DOHH2 (cell line): ENCODE data around the gene AR.

Experiments
- H3F3A ChIP-seq: fragments of 200-600 bp; sonication (generic), shearing (Covaris generic); 2 replicates; pipeline ENCODE4 v1.6.0; 2016; ENCODE audit warnings: antibody characterized with exemption, mild to moderate bottlenecking; ENCODE audit not compliant: control insufficient read depth, insufficient read depth
- H3K27ac ChIP-seq: fragments of 200-600 bp; sonication (generic); 2 replicates; pipeline ENCODE4 v1.5.1; 2014; ENCODE audit warnings: low read depth, mild to moderate bottlenecking, low read length, moderate library complexity
- H3K27me3 ChIP-seq: fragments of 200-600 bp; sonication (generic); 2 replicates; pipeline ENCODE4 v1.6.1; 2014; ENCODE audit warnings: mild to moderate bottlenecking, low read length, mixed read lengths; ENCODE audit not compliant: control insufficient read depth
- H3K36me3 ChIP-seq: fragments of 200-600 bp; sonication (generic); 2 replicates; pipeline ENCODE4 v1.6.1; 2014; ENCODE audit warnings: mild to moderate bottlenecking, low read length, moderate library complexity, mixed read lengths; ENCODE audit not compliant: control insufficient read depth
- H3K4me1 ChIP-seq: fragments of 200-600 bp; sonication (generic); 2 replicates; pipeline ENCODE4 v1.6.1; 2014; ENCODE audit warnings: mild to moderate bottlenecking, low read length, mixed read lengths; ENCODE audit not compliant: control insufficient read depth
- H3K4me2 ChIP-seq: fragments of 200-600 bp; sonication (generic); 2 replicates; pipeline ENCODE4 v1.6.0; 2014; ENCODE audit warnings: mild to moderate bottlenecking, low read length, moderate library complexity
- H3K4me3 ChIP-seq: fragments of 200-600 bp; sonication (generic); 2 replicates; pipeline ENCODE4 v1.5.1; 2014; ENCODE audit warnings: mild to moderate bottlenecking, low read length, mixed read lengths
- H3K79me2 ChIP-seq: fragments of 200-600 bp; sonication (generic); 2 replicates; pipeline ENCODE4 v1.6.1; 2014; ENCODE audit warnings: mild to moderate bottlenecking, low read length, mixed read lengths; ENCODE audit not compliant: control insufficient read depth
- H3K9me2 ChIP-seq: fragments of 200-600 bp; sonication (generic); replicated peaks from 2 replicates; pipeline ENCODE4 v1.6.1; 2014; ENCODE audit warnings: mild to moderate bottlenecking, low read length, mixed read lengths; ENCODE audit not compliant: control insufficient read depth
- H3K9me3 ChIP-seq: fragments of 200-600 bp; sonication (generic); 2 replicates; pipeline ENCODE4 v1.6.1; 2014; ENCODE audit warnings: antibody characterized with exemption, low read length, mixed read lengths; ENCODE audit not compliant: control insufficient read depth, insufficient read depth
- H4K20me1 ChIP-seq: fragments of 200-600 bp; sonication (generic); 2 replicates; pipeline ENCODE4 v1.6.0; 2014; ENCODE audit warnings: low read depth, mild to moderate bottlenecking, antibody characterized with exemption, low read length, moderate library complexity; ENCODE audit not compliant: control insufficient read depth, insufficient read depth
- EZH2phosphoT487 ChIP-seq: fragments of 200-600 bp; sonication (generic); IDR thresholded peaks from 2 replicates; pipeline ENCODE4 v1.6.1; 2017; ENCODE audit warnings: borderline replicate concordance, mild to moderate bottlenecking, antibody characterized with exemption, low read length, moderate library complexity, mixed read lengths
- TF ChIP-seq, protein P1 (sequence below): fragments of 200-600 bp; sonication (generic); IDR thresholded peaks from one replicate; pipeline ENCODE4 v1.5.1; 2014; ENCODE audit warnings: antibody characterized with exemption, mild to moderate bottlenecking, low read depth, low read length; ENCODE audit not compliant: poor library complexity, severe bottlenecking

AR gene

GRCh38 chrX:67570839-67571238 is 27.0 kb downstream of the AR start:
- H3K27me3 ChIP-seq, result no peaks in the 10 kb centered on the region
- no peak overlapping the region for H3K27ac ChIP-seq
- no peaks in the 10 kb centered on the region for H3K4me1 ChIP-seq
- no peaks in the 10 kb centered on the region for H3K9me3 ChIP-seq
- H3K36me3 ChIP-seq, result no peaks in the 10 kb centered on the region
- no peak for TF ChIP-seq EZH2phosphoT487
- TF ChIP-seq, protein P1, sequence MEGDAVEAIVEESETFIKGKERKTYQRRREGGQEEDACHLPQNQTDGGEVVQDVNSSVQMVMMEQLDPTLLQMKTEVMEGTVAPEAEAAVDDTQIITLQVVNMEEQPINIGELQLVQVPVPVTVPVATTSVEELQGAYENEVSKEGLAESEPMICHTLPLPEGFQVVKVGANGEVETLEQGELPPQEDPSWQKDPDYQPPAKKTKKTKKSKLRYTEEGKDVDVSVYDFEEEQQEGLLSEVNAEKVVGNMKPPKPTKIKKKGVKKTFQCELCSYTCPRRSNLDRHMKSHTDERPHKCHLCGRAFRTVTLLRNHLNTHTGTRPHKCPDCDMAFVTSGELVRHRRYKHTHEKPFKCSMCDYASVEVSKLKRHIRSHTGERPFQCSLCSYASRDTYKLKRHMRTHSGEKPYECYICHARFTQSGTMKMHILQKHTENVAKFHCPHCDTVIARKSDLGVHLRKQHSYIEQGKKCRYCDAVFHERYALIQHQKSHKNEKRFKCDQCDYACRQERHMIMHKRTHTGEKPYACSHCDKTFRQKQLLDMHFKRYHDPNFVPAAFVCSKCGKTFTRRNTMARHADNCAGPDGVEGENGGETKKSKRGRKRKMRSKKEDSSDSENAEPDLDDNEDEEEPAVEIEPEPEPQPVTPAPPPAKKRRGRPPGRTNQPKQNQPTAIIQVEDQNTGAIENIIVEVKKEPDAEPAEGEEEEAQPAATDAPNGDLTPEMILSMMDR, result no peak
- H3K4me2 ChIP-seq, result no peak overlapping the region
- H3K4me3 ChIP-seq, result no peak overlapping the region
- H3F3A ChIP-seq, result no peaks in the 10 kb centered on the region
- no peaks in the 10 kb centered on the region for H4K20me1 ChIP-seq
- no peaks in the 10 kb centered on the region for H3K9me2 ChIP-seq
- H3K79me2 ChIP-seq, result no peaks in the 10 kb centered on the region

GRCh38 chrX:67574696-67575095 is 30.9 kb downstream of the AR start:
- Histone ChIP-seq H4K20me1 (no peaks in the 10 kb centered on the region), H3K79me2 (no peaks in the 10 kb centered on the region), H3K27me3 (no peaks in the 10 kb centered on the region), H3F3A (no peaks in the 10 kb centered on the region), H3K27ac (no peak overlapping the region), H3K4me1 (no peaks in the 10 kb centered on the region), H3K9me3 (no peaks in the 10 kb centered on the region), H3K4me2 (no peak overlapping the region), H3K9me2 (no peaks in the 10 kb centered on the region), H3K36me3 (no peaks in the 10 kb centered on the region), H3K4me3 (no peak overlapping the region)
- TF ChIP-seq, protein P1, result no peak
- TF ChIP-seq EZH2phosphoT487, result no peak

DNA sequence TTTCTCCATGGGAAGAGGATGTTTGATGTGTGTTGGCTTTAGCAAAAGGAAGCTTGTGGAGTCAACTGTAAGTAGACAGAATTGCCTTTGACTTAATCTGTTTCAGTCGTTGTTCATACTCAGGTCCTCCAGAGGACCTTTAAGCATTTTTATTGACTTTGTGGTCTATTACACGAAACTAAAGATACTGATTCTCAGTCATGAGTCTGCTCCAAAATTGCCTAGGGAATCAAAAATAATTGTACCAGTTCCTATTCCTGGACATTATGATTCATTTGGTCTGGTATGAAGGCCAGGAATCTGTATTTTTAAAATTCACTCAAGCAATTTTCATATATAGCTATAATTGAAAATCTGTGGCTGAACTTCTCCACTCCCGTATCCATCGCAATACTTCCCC is 38.6 kb downstream of the AR start:
- H3K9me2 ChIP-seq, result no peaks in the 10 kb centered on the region
- H3K27me3 ChIP-seq, result no peaks in the 10 kb centered on the region
- no peaks in the 10 kb centered on the region for H4K20me1 ChIP-seq
- H3K4me2 ChIP-seq, result no peak overlapping the region
- H3K4me3 ChIP-seq, result no peak overlapping the region
- H3F3A ChIP-seq, result no peaks in the 10 kb centered on the region
- H3K36me3 ChIP-seq, result no peaks in the 10 kb centered on the region
- H3K9me3 ChIP-seq, result no peaks in the 10 kb centered on the region
- no peaks in the 10 kb centered on the region for H3K79me2 ChIP-seq
- no peaks in the 10 kb centered on the region for H3K4me1 ChIP-seq
- H3K27ac ChIP-seq, result no peak overlapping the region
- TF ChIP-seq, protein P1, result no peak

GRCh38 chrX:67583171-67583570 is 39.4 kb downstream of the AR start:
- Histone ChIP-seq H3K36me3 (no peaks in the 10 kb centered on the region), H3K4me1 (no peaks in the 10 kb centered on the region), H3K27ac (no peak overlapping the region), H3F3A (no peaks in the 10 kb centered on the region), H4K20me1 (no peaks in the 10 kb centered on the region), H3K79me2 (no peaks in the 10 kb centered on the region), H3K4me2 (no peak overlapping the region), H3K27me3 (no peaks in the 10 kb centered on the region), H3K9me2 (no peaks in the 10 kb centered on the region), H3K4me3 (no peak overlapping the region), H3K9me3 (no peaks in the 10 kb centered on the region)
- TF ChIP-seq, protein P1, result no peak
- no peak for TF ChIP-seq EZH2phosphoT487
